ENCODE measurements around the gene KRT24. TPM values are rescaled to one million over a fixed set of nuclear protein-coding genes. Genes with fewer than 3 reads are reported as not detected.
A peak's percentile ranks its signal among the peaks of the same experiment; 100 is the strongest.

The KRT24 gene
- total RNA-seq, 4 donors from 2014 or later, result 1.1 to 14.7 (median 1.2) TPM; not detected in 1

GRCh38 chr17:40734018-40734417, 30.5 kb upstream of the KRT24 start:
- Histone ChIP-seq H3K4me1 (no peaks in the 10 kb centered on the region), H3K27ac (no peak overlapping the region), H3K36me3 (no peaks in the 10 kb centered on the region), H3K27me3 (peaks cover 16% of the 10 kb centered on the region), H3K9me3 (no peaks in the 10 kb centered on the region), H3K4me3 (no peak overlapping the region)
- no peak for ATAC-seq
- 52 to 66% methylated on average over 4 to 6 of the region's 6 CpGs for WGBS, 2 donors (ENCODE audit: low coverage in 1 of 2)
- no peak for TF ChIP-seq EP300 (IDR thresholded peaks at IDR 0.05)

DNA sequence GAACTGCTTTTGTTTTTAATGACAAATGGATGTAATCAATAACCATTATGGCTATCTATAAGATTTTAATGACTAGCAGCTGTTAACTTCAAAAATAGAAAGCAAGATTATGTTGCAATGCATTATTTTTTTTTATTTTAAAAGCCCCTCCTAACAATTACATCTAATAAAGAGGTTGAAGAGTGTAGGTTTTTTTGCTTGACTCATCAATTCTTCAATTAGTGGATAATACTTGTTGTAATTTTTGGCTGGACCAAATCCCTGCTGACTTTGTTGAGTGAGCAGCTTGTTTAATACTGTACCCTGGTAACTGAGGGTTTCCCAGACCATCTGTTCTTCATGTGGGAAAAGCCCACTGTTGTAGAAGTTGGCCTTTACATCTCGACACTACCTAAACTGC, 27.4 kb upstream of the KRT24 start:
- 75 to 80% methylated on average over 1 of the region's 1 CpG for WGBS, 2 donors (ENCODE audit: low coverage in 1 of 2)
- TF ChIP-seq POLR2AphosphoS5 (IDR thresholded peaks at IDR 0.05), result no peak
- no peak for TF ChIP-seq POLR2A (IDR thresholded peaks at IDR 0.05)
- TF ChIP-seq EP300 (IDR thresholded peaks at IDR 0.05), result no peak
- TF ChIP-seq CTCF (IDR thresholded peaks at IDR 0.05), result no peak

GRCh38 chr17:40727447-40728231, 24.1 kb upstream of the KRT24 start:
- no peak for TF ChIP-seq POLR2AphosphoS5 (IDR thresholded peaks at IDR 0.05)
- no peak for TF ChIP-seq CTCF (IDR thresholded peaks at IDR 0.05)
- no peak for TF ChIP-seq POLR2A (IDR thresholded peaks at IDR 0.05)
- no peak for TF ChIP-seq EP300 (IDR thresholded peaks at IDR 0.05)
- Histone ChIP-seq H3K4me3 (no peak overlapping the region), H3K4me1 (no peaks in the 10 kb centered on the region), H3K27me3 (peaks cover 23% of the 10 kb centered on the region), H3K27ac (no peak overlapping the region), H3K36me3 (no peaks in the 10 kb centered on the region), H3K9me3 (no peaks in the 10 kb centered on the region)
- ATAC-seq, result no peak
- 69 to 72% methylated on average over 6 to 8 of the region's 8 CpGs for WGBS, 2 donors (ENCODE audit: low coverage in 1 of 2)

More for the DNA sequence above, 27.4 kb upstream of the KRT24 start:
- no peak overlapping the region for H3K4me3 ChIP-seq
- H3K4me1 ChIP-seq, result no peaks in the 10 kb centered on the region
- H3K36me3 ChIP-seq, result no peaks in the 10 kb centered on the region
- H3K27ac ChIP-seq, result no peak overlapping the region
- H3K9me3 ChIP-seq, result no peaks in the 10 kb centered on the region
- no peak for ATAC-seq
- H3K27me3 ChIP-seq, result peaks cover 13% of the 10 kb centered on the region

- TF ChIP-seq EP300 (IDR thresholded peaks at IDR 0.05) (no peak), CTCF (IDR thresholded peaks at IDR 0.05) (peak in 3 of 4 experiments; percentile 27 to 43 (median 31))
- H3K27ac ChIP-seq, result no peak overlapping the region
- H3K9me3 ChIP-seq, result no peaks in the 10 kb centered on the region
- H3K4me1 ChIP-seq, result no peaks in the 10 kb centered on the region
- no peaks in the 10 kb centered on the region for H3K36me3 ChIP-seq
- no peak overlapping the region for H3K4me3 ChIP-seq
- whole genome bisulfite sequencing, 2 donors (ENCODE audit: low coverage in 1 of 2), result 54 to 67% methylated on average over 2 of the region's 2 CpGs
- H3K27me3 ChIP-seq, result peaks cover 23% of the 10 kb centered on the region
- ATAC-seq, result no peak
These were observed 23.4 kb upstream of the KRT24 start for GRCh38 chr17:40726919-40727318.

GRCh38 chr17:40724656-40725055, 21.1 kb upstream of the KRT24 start:
- Histone ChIP-seq H3K4me3 (no peak overlapping the region), H3K36me3 (no peaks in the 10 kb centered on the region), H3K4me1 (no peaks in the 10 kb centered on the region), H3K9me3 (no peaks in the 10 kb centered on the region), H3K27me3 (peaks cover 16% of the 10 kb centered on the region), H3K27ac (no peak overlapping the region)
- TF ChIP-seq EP300 (IDR thresholded peaks at IDR 0.05), result no peak
- TF ChIP-seq POLR2A (IDR thresholded peaks at IDR 0.05), result no peak
- TF ChIP-seq CTCF (IDR thresholded peaks at IDR 0.05), result no peak
- no peak for TF ChIP-seq POLR2AphosphoS5 (IDR thresholded peaks at IDR 0.05)
- WGBS, 2 donors (ENCODE audit: low coverage in 1 of 2), result 83% methylated on average over 1 of the region's 1 CpG; no CpG with 5 or more reads in 1 of the 2 donors
- ATAC-seq, result no peak

Data from gastroesophageal sphincter (tissue), 4 donors.